ENCODE measurements around the gene TAPBP.
"Not testable (repeated sequence)": the region's sequence is repeated elsewhere in the genome, so short reads cannot be mapped to it uniquely, and the experiment has no call there.

GRCh38 chr6:33355860-33356259 lies 42.0 kb upstream of the TAPBP start:
- TF ChIP-seq CTCF (IDR thresholded peaks at IDR 0.05; ENCODE audit: low read length); EZH2 (IDR thresholded peaks at IDR 0.05; ENCODE audit: borderline replicate concordance, low read length): not testable (repeated sequence)

All from OCI-LY1 (cell line).